PFSK-1 (cell line): ENCODE data around the gene MUC5AC.

Source experiments
- FOXP2 ChIP-seq: optimal IDR thresholded peaks from 2 replicates; pipeline ENCODE3; 2011; ENCODE audit warnings: borderline replicate concordance, control low read depth, inconsistent platforms; ENCODE audit not compliant: insufficient read depth; ENCODE audit errors: extremely low read length, extremely low read depth
- POLR2AphosphoS5 ChIP-seq: IDR thresholded peaks from 2 replicates; pipeline ENCODE4 v1.6.1; 2012; ENCODE audit warnings: low read depth, mild to moderate bottlenecking, control low read depth, low read length, moderate library complexity
- REST ChIP-seq, 2 experiments: IDR thresholded peaks; 2 replicates each; pipeline versions ENCODE4 v1.6.1 to v1.8.0; 2011 to 2012; ENCODE audit warnings: low read depth in 2 of 2, low read length in 2 of 2, control low read depth in 1 of 2, inconsistent platforms in 1 of 2, mild to moderate bottlenecking in 1 of 2, moderate library complexity in 1 of 2; ENCODE audit not compliant: insufficient read depth in 1 of 2
- SIN3A ChIP-seq: IDR thresholded peaks from 2 replicates; pipeline ENCODE4 v1.6.1; 2012; ENCODE audit warnings: mild to moderate bottlenecking, low read length, moderate library complexity, borderline replicate concordance; ENCODE audit not compliant: insufficient read depth
- TAF1 ChIP-seq: IDR thresholded peaks from 2 replicates; pipeline ENCODE4 v1.6.1; 2012; ENCODE audit warnings: low read length, control low read depth, borderline replicate concordance; ENCODE audit not compliant: insufficient read depth

The MUC5AC gene

GRCh38 chr11:1129143-1129610 is 28.6 kb upstream of the MUC5AC start:
- TF ChIP-seq FOXP2 (no peak), TAF1 (no peak), REST (IDR thresholded peaks at IDR 0.05; ENCODE audit: insufficient read depth in 1 of 2, low read depth in 2 of 2, low read length in 2 of 2) (no peak), POLR2AphosphoS5 (no peak), SIN3A (no peak)

DNA sequence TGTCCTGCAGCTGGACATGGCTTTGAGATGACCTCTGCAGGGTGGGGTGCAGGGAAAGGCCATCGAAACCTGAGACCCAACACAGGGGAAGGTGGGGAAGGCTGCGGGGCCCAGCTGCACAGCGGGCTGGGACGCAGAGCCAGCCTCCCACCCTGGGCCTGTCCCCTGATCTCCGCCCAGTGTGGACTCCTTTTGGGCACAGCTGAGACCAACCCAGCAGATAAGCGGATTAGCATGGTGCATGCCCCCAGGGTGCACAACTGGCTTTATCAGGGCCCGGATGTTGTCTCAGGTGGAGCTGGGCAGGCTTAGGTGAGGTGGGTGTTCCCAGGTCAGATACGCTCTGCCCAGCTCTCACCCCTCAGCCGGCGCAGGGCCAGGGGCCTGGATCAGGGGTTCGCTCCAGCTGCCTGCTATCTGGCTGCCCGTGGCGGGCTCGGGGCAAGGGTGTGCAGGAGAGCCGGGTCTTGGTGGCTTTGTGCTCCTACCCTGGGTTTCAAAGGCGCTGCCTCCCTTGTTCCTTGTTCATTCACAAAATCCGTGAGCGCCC is 28.1 kb upstream of the MUC5AC start:
- TF ChIP-seq REST (IDR thresholded peaks at IDR 0.05; ENCODE audit: insufficient read depth in 1 of 2, low read depth in 2 of 2, low read length in 2 of 2) (no peak), FOXP2 (no peak), POLR2AphosphoS5 (no peak), SIN3A (no peak), TAF1 (no peak)

DNA sequence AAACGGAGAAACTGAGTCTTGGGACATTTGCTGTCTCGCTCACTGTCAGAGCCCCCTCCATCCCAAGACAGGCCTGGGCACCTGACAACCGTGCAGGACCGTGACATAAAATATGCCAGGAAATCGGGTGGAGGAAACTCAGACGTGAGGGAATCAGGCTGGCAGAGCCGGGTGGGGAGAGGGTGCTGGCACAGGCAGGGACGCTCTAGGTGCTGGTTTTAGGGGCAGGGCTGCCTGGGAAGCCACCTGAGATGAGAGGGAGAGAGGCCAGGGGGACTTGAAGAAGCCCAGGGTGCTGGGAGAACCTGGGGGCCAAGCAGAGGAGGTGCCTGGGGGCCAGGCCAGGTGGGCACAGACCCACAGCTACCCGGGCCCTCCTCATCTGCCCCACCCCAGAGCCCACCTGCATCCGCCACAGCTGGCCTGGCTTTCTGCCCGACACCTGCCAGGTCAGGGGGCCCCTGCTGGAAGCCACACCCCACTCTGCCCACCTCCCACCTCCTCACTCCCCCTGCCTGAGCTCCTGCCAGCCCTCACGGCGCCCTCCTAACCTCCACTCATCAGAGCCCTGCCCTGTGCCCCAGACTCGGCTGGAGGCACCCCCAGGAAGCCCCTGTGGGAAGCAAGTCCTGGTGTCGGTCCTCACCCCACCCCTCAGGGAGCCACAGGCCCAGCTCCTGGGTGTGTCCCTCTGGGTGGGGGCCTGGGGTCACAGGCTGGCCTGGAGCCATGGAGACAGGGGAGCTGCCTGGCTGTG is 27.3 kb upstream of the MUC5AC start:
- no peak for TF ChIP-seq POLR2AphosphoS5
- TF ChIP-seq REST (IDR thresholded peaks at IDR 0.05; ENCODE audit: insufficient read depth in 1 of 2, low read depth in 2 of 2, low read length in 2 of 2) = no peak
- TF ChIP-seq FOXP2 = no peak
- no peak for TF ChIP-seq TAF1
- no peak for TF ChIP-seq SIN3A

- TF ChIP-seq REST (IDR thresholded peaks at IDR 0.05; ENCODE audit: insufficient read depth in 1 of 2, low read depth in 2 of 2, low read length in 2 of 2) (no peak), POLR2AphosphoS5 (no peak), SIN3A (no peak), FOXP2 (no peak), TAF1 (no peak)
These were observed 26.5 kb upstream of the MUC5AC start for GRCh38 chr11:1131033-1131911.
